Stimulated activated CD4-positive, alpha-beta T cell treated with anti-CD3 and anti-CD28 coated beads, Interleukin-4, amount 100 ng/mL, for 48 hours (primary cell): Measurements from ENCODE around the gene TFAM.
"Not testable (repeated sequence)": the region's sequence is repeated elsewhere in the genome, so short reads cannot be mapped to it uniquely, and the experiment has no call there.

ENCODE experiments used
- DNase-seq, 2 donors: peaks; one replicate each; pipeline ENCODE4 v3.0.0-alpha.2; 2020; ENCODE audit warnings: low read depth in 2 of 2

The TFAM gene

GRCh38 chr10:58372607-58373441 lies 12.4 kb upstream of the TFAM start:
- DNase-seq, result no peak

- no peak for DNase-seq
These were observed 11.8 kb upstream of the TFAM start for GRCh38 chr10:58373442-58373827.

DNA sequence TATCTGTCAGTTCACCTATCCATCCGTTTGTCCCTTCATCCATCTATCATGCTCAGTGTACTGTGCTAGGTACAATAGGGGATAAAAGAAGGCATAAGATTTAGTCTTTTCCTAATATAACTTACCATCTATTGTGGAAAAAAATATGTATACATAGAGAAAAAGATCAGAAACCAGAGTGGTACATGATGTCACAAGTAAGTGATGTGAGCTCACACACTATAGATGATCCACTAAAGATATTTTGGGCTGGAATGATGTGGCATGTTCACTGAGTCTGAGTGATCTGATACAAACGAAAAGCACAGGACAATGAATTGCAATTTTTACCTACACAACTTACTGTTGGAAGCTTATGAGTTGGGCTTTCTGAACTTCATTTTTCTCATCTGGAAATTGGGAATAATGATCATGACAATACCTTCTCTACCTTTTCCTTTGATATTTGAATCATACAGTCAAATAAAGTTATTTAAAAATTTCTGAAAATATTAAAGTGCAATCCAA lies 2.7 kb upstream of the TFAM start:
- no peak for DNase-seq

GRCh38 chr10:58384095-58384494 lies 1.1 kb upstream of the TFAM start:
- DNase-seq, result no peak

DNA sequence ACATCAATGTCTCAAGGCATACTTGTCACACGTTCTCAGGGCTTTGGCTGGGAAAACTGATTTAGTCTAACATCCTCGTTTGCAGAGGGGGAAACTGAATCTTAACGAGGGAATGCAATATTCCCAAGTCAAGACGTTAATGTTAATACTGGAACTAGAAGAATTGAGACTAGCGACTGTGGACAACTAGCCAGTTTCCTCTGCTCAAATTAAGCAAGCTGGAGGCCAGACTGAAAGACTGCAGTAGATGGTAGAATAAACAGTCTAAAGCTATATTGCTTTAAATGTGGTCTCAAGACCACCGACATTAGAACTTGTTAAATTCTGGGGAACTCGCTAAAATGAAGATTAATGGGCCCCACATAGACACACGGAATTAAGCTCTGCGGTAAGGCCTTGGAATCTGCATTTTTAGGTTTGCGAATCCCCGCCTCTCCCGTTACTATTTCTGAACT lies 639 bp upstream of the TFAM start:
- DNase-seq, result no peak

DNA sequence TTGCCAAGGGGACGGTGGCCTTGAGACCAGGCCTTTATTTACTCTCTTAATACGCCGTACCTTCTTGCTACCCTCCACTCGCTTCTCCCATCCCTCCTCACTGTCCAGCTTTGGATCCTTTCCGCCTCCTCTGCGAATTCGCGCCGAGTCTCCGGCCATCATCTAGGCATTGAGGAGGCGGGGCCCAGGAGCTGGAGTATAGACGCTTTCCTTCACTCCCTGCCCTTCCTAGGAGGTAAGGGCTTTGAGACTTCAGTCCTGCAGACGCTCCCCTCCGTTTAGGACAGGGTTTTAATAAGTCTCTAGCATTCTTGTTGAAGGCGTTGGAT lies 538 bp downstream of the TFAM start:
- peak; percentile 6 for DNase-seq

GRCh38 chr10:58389024-58389423 lies 3.8 kb downstream of the TFAM start:
- no peak for DNase-seq

DNA sequence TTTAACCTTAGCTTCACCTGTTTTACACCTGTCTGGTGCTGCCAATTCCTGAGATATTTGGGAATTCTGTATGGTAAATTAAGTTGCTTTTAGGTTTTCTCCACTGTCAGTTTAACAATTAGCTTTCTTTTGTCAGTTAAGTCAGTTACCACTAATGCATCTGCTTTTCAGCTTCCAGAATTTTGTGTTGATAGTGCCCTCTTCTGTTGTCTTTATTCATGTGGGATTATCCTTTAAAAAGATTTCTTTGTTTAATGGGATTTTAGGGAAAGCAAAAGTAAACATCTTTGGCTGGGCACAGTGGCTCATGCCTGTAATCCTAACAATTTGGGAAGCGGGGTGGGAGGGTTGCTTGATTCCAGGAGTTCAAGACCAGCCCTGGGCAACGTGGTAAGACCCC lies 8.1 kb downstream of the TFAM start:
- no peak for DNase-seq

- no peak for DNase-seq
These were observed 9.3 kb downstream of the TFAM start for GRCh38 chr10:58394471-58394870.

GRCh38 chr10:58396057-58396456 lies 10.8 kb downstream of the TFAM start:
- DNase-seq, result no peak

DNA sequence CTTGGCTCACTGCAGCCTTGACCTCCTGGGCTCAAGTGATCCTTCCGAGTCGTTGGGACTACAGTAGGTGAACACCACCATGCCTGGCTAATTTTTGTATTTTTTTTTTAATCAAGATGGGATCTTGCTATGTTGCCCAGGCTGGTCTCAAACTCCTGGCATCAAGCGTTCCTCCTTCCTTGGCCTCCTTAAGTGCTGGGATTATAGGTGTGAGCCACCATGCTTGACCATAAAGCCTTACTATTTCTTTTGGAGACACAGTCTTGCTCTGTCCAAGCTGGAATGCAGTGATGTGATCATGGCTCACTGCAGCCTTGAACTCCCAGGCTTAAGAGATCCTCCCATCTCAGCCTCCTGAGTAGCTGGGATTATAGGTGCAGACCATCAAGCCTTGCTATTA lies 12.6 kb downstream of the TFAM start:
- no peak for DNase-seq

GRCh38 chr10:58399410-58399809 lies 14.2 kb downstream of the TFAM start:
- DNase-seq, result no peak

DNA sequence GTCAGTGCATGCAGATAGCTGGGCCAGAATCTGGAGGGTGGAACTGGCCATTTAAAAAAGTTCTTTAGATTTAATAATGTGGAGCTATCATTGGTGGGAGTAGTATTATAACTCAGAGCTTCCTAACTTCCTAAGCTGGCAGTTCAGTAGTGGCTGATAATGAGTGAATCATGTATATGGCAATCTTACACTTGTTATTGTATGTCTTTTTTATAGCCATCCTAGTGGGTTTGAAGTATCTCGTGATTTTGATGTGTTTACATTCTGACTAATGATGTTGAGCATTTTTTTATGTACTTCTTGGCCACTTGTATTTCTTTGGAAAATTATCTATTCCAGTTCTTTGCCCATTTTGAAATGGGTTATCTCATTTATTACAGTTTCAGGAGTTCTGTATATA lies 15.4 kb downstream of the TFAM start:
- no peak for DNase-seq

DNA sequence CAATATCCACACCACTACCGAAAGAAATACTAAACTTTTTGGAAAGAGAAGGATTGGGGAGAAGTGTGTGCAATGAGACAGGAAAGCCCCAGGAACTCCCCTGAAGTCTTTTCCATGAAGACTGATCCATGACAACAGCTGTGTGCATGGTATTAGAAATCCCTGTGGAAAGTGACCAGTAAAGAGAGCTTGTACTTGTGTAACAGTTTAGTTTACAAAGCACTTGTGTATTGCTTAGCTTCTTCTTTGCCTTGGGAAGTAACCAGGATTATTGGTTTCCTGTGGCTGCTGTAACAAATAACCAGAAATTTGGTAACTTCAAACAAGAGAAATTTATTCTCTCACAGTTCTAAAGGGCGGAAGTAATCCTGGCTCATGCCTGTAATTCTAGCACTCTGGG lies 18.8 kb downstream of the TFAM start:
- DNase-seq, result no peak

DNA sequence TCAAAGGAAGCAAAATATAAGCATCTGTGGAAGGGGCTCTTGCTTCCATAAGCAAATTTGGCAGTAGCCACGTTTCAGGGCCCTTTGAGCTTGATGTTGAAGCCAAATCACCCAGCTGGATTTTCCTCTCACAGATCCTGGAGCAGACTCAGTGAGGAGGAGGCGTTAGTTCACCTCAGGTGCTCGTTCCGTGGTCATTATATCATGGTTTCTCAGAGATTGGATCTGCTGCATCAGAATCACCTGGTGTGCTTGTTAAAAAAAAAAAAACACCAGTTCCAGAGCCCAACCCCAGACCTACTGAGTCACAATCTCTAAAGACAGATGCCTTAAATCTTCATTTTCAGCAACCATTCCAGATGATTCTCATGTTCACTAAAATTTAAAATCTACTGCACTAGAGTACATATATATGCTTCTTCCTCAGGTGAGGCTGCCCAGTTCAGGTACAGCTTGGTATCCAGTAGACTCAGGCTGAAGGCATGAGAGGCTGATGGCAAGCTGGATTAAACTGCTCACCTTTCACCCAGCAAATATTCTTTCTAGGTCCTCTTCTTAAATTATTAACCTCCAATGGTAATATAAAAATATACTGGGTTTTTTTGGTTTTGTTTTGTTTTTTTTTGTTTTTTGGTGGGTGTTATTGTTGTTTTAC lies 24.9 kb downstream of the TFAM start:
- DNase-seq, result no peak

- no peak for DNase-seq
These were observed 27.3 kb downstream of the TFAM start for GRCh38 chr10:58412502-58412961.

DNA sequence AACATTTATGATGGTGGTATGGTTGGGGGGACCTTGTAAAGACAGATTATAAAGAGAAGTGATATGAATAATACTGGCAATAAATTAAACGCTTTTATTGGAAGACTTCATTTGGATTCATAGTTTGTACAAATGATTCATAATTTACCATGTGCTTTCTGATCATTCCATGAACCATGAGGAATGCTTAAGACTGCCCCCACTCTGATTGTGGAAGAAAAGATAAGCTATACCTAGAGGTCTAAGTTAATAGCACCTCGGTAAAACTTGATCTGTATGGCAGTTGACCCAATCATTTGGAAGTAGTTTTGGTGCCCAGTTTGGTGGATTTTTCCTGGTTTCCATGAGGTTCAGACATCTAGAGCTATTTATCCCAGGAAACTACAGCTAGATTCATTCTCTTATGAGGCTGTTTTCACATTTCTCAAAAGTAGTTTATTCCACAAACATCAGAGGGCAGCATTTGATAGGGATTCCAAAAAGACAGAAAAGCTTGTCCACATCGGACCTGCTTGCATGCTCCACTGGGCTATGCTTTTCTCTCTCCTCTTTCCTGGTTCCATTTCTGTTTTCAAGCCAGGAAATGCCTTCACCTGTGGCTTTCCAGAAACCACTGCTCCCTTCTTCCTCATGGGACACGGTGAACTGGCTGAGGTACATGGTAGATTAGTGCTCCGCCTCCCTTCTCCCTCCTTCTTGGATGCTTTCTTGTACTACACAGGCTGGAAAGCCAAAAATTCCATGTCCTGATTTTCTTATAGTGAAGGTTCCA lies 29.2 kb downstream of the TFAM start:
- DNase-seq, result no peak

DNA sequence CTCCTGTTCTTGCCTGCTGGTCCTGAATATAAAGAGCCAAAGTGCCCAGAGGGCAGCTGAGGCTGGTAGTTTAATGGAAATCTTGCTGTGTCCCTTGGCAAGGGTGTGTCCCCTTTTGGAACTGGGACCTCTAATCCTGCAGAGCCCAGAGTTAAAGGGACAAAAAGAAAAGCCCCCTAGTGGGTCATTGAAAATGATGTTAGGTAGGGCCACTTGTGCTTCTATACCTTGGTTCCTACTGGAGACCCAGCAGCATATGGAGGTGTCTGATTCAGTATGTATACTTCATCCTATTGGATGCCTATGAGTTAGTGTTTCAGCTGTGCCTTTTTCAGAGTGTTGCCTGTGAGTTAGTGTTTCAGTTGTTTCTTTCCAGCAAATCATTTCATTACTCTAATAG lies 30.5 kb downstream of the TFAM start:
- DNase-seq, result no peak

GRCh38 chr10:58417902-58418301 lies 32.7 kb downstream of the TFAM start:
- DNase-seq, result not testable (repeated sequence)

DNA sequence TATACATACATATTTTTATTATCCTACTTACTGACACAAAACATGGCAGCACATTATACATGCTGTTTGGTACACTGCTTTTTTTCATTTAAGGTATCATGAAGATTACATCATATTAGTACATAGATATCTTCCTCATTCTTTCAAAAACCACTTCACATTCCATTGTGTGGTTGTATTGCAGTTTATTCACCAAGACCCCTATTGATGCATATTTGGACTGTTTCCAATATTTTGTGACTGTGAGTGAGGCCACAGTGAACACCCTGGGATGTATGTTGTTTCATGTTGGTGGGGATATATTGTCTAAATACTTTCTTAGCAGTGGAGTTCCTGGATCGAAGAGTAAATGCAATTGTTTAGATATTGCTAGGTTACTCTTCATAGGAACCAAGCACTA lies 39.0 kb downstream of the TFAM start:
- no peak for DNase-seq

- DNase-seq, result not testable (repeated sequence)
These were observed 43.2 kb downstream of the TFAM start for GRCh38 chr10:58428436-58428835.

GRCh38 chr10:58431903-58432302 lies 46.7 kb downstream of the TFAM start:
- no peak for DNase-seq
